Liver (tissue), 3 donors: ENCODE measurements around the gene CNN1.

Experiments used
- EGR1 ChIP-seq, 2 donors: IDR thresholded peaks; 2 replicates each; pipeline ENCODE4 v1.6.1; 2016 to 2018; ENCODE audit warnings: antibody characterized with exemption in 2 of 2, low read depth in 2 of 2
- FOXA1 ChIP-seq: IDR thresholded peaks from 2 replicates; pipeline ENCODE4 v1.6.1; 2016; ENCODE audit warnings: antibody characterized with exemption
- GABPA ChIP-seq, 2 donors: IDR thresholded peaks in 1 of 2; conservative IDR thresholded peaks in 1 of 2; 2 replicates each; pipeline ENCODE4 v1.6.1; 2016; ENCODE audit warnings: antibody characterized with exemption in 2 of 2, mild to moderate bottlenecking in 1 of 2, moderate library complexity in 1 of 2
- JUND ChIP-seq, 2 donors: IDR thresholded peaks; 2 replicates each; pipeline ENCODE4 v1.6.1; 2016; ENCODE audit warnings: antibody characterized with exemption in 2 of 2
- NR2F2 ChIP-seq: IDR thresholded peaks from 2 replicates; pipeline ENCODE4 v1.6.1; 2016; ENCODE audit warnings: antibody characterized with exemption
- SP1 ChIP-seq: IDR thresholded peaks from 2 replicates; pipeline ENCODE4 v1.6.1; 2018; ENCODE audit warnings: antibody characterized with exemption, mild to moderate bottlenecking
- TAF1 ChIP-seq: conservative IDR thresholded peaks from 2 replicates; pipeline ENCODE4 v1.6.1; 2016; ENCODE audit warnings: antibody characterized with exemption, mild to moderate bottlenecking
- YY1 ChIP-seq: IDR thresholded peaks from 2 replicates; pipeline ENCODE4 v1.6.1; 2016; ENCODE audit warnings: antibody characterized with exemption, mild to moderate bottlenecking
- TF ChIP-seq, protein P1 (sequence below): fragments of 150-350 bp; IDR thresholded peaks from 2 replicates; pipeline ENCODE4 v1.5.1; 2017; ENCODE audit warnings: improper control_type of control experiment, low read depth, low read length; ENCODE audit not compliant: missing input control
- TF ChIP-seq, protein P2 (sequence below): IDR thresholded peaks from 2 replicates; pipeline ENCODE4 v1.6.1; 2016; ENCODE audit warnings: antibody characterized with exemption, mild to moderate bottlenecking
- donor health status: healthy.
- donor health status: healthy.

- TF ChIP-seq, protein P1, sequence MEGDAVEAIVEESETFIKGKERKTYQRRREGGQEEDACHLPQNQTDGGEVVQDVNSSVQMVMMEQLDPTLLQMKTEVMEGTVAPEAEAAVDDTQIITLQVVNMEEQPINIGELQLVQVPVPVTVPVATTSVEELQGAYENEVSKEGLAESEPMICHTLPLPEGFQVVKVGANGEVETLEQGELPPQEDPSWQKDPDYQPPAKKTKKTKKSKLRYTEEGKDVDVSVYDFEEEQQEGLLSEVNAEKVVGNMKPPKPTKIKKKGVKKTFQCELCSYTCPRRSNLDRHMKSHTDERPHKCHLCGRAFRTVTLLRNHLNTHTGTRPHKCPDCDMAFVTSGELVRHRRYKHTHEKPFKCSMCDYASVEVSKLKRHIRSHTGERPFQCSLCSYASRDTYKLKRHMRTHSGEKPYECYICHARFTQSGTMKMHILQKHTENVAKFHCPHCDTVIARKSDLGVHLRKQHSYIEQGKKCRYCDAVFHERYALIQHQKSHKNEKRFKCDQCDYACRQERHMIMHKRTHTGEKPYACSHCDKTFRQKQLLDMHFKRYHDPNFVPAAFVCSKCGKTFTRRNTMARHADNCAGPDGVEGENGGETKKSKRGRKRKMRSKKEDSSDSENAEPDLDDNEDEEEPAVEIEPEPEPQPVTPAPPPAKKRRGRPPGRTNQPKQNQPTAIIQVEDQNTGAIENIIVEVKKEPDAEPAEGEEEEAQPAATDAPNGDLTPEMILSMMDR: no peak
- TF ChIP-seq FOXA1: no peak
- no peak for TF ChIP-seq YY1
- no peak for TF ChIP-seq NR2F2
- TF ChIP-seq, protein P2, sequence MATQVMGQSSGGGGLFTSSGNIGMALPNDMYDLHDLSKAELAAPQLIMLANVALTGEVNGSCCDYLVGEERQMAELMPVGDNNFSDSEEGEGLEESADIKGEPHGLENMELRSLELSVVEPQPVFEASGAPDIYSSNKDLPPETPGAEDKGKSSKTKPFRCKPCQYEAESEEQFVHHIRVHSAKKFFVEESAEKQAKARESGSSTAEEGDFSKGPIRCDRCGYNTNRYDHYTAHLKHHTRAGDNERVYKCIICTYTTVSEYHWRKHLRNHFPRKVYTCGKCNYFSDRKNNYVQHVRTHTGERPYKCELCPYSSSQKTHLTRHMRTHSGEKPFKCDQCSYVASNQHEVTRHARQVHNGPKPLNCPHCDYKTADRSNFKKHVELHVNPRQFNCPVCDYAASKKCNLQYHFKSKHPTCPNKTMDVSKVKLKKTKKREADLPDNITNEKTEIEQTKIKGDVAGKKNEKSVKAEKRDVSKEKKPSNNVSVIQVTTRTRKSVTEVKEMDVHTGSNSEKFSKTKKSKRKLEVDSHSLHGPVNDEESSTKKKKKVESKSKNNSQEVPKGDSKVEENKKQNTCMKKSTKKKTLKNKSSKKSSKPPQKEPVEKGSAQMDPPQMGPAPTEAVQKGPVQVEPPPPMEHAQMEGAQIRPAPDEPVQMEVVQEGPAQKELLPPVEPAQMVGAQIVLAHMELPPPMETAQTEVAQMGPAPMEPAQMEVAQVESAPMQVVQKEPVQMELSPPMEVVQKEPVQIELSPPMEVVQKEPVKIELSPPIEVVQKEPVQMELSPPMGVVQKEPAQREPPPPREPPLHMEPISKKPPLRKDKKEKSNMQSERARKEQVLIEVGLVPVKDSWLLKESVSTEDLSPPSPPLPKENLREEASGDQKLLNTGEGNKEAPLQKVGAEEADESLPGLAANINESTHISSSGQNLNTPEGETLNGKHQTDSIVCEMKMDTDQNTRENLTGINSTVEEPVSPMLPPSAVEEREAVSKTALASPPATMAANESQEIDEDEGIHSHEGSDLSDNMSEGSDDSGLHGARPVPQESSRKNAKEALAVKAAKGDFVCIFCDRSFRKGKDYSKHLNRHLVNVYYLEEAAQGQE: no peak
- TF ChIP-seq GABPA (IDR thresholded peaks at IDR 0.05 in 1 of 2, conservative IDR thresholded peaks at IDR 0.05 in 1 of 2): no peak
- no peak for TF ChIP-seq SP1
- no peak for TF ChIP-seq TAF1
- TF ChIP-seq JUND (IDR thresholded peaks at IDR 0.05): no peak
- TF ChIP-seq EGR1 (IDR thresholded peaks at IDR 0.05; ENCODE audit: low read depth in 2 of 2): no peak
Observed at GRCh38 chr19:11598746-11599145, 60.1 kb downstream of the CNN1 start.
